Activated CD8-positive, alpha-beta T cell treated with anti-CD3 and anti-CD28 coated beads for 36 hours (primary cell): ENCODE data around the gene TRA2B. TPM values are rescaled to one million over a fixed set of nuclear protein-coding genes. Genes with fewer than 3 reads are reported as not detected.
A peak's percentile ranks its signal among the peaks of the same experiment; 100 is the strongest.

Experiments used
- ATAC-seq: fragments of 200-7000 bp; cut with Tn5 transposase; one replicate; pipeline ENCODE4 v1.10.0; 2021; ENCODE audit warnings: mild to moderate bottlenecking, moderate library complexity
- CTCF ChIA-PET: fragments of 350-600 bp; sonication (Branson Sonifier 250); formaldehyde crosslinking; loops from one replicate; lab custom pipeline; 2021; ENCODE audit warnings: antibody characterized with exemption; lab: Charles Lee
- POLR2A ChIA-PET: fragments of 350-600 bp; sonication (Branson Sonifier 250); formaldehyde crosslinking; loops from one replicate; lab custom pipeline; 2021; ENCODE audit warnings: antibody characterized with exemption; lab: Charles Lee
- DNase-seq: peaks from one replicate; pipeline ENCODE4 v3.0.0-alpha.2; 2020
- H3K27ac Mint-ChIP-seq: one replicate; pipeline ENCODE4 v1.8.0; 2021; ENCODE audit warnings: mild to moderate bottlenecking, mixed read lengths
- H3K27me3 Mint-ChIP-seq: one replicate; pipeline ENCODE4 v1.8.0; 2021; ENCODE audit warnings: mixed read lengths
- H3K36me3 Mint-ChIP-seq: one replicate; pipeline ENCODE4 v1.8.0; 2021; ENCODE audit warnings: low read depth, mixed read lengths
- H3K4me1 Mint-ChIP-seq: one replicate; pipeline ENCODE4 v1.8.0; 2021; ENCODE audit warnings: low read depth, mixed read lengths
- H3K4me3 Mint-ChIP-seq: one replicate; pipeline ENCODE4 v1.8.0; 2021; ENCODE audit warnings: mild to moderate bottlenecking, moderate library complexity, mixed read lengths
- H3K9me3 Mint-ChIP-seq: one replicate; pipeline ENCODE4 v1.8.0; 2021; ENCODE audit warnings: mixed read lengths
- CTCF ChIP-seq: fragments of 200-600 bp; IDR thresholded peaks from one replicate; pipeline ENCODE4 v1.8.0; 2022; ENCODE audit warnings: antibody characterized with exemption, mild to moderate bottlenecking
- intact Hi-C: fragments of 100-400 bp; cut with micrococcal nuclease; formaldehyde crosslinking; loops from one replicate; pipeline ENCODE4 v1.10.0; 2022
- total RNA-seq, 2 experiments: library from RNA; stranded (reverse); gene quantifications; one replicate each; pipeline ENCODE4 v1.2.3, GENCODE V29; 2021

Gene TRA2B
- total RNA-seq, result 100 to 1,000 TPM; 210 to 219 TPM

GRCh38 chr3:185937689-185938374 is at the start of gene TRA2B:
TRA2B (minus strand) TSS chr3:185938014; CDS start chr3:185937860, 154 bp downstream.
- ChIA-PET CTCF (interaction anchor here (1.1 to 1.5 kb wide), 3 partner anchors 10 to 635 kb away, joined by 3 to 5 read pairs (median 3); no protein-coding TSS in a partner anchor), POLR2A (interaction anchor here (0.9 to 3.9 kb wide), 23 partner anchors 9 to 1093 kb away, joined by 3 to 144 read pairs (median 5); partner anchors contain the start of genes DNAJB11 and EIF4A2)
- DNase-seq, result peak; percentile 99
- Mint-ChIP-seq H3K36me3 (peaks cover 53% of the 10 kb centered on the region), H3K27ac (peak within 1 kb of the TSS; percentile 100), H3K4me1 (peaks cover 19% of the 10 kb centered on the region), H3K4me3 (peak within 1 kb of the TSS; percentile 100), H3K27me3 (peaks cover 3% of the 10 kb centered on the region), H3K9me3 (peaks cover 3% of the 10 kb centered on the region)
- intact Hi-C loops, result loop anchor here (5.0 kb wide), 1 partner anchor 849 kb away; no protein-coding TSS in a partner anchor
- ATAC-seq, result peak; percentile 94
- TF ChIP-seq CTCF, result peak; percentile 27

- ChIA-PET POLR2A (no interaction called here), CTCF (interaction anchor here (0.8 to 4.3 kb wide), 3 partner anchors 8 to 554 kb away, joined by 3 to 23 read pairs (median 9); no protein-coding TSS in a partner anchor)
- Mint-ChIP-seq H3K27ac (no peak overlapping the region), H3K27me3 (peaks cover 6% of the 10 kb centered on the region), H3K4me3 (no peak overlapping the region), H3K4me1 (peaks cover 3% of the 10 kb centered on the region), H3K36me3 (no peaks in the 10 kb centered on the region), H3K9me3 (no peaks in the 10 kb centered on the region)
- ATAC-seq (no peak), DNase-seq (no peak)
- TF ChIP-seq CTCF, result no peak
- intact Hi-C loops, result loop anchor here (10.0 kb wide), 1 partner anchor 109 kb away; no protein-coding TSS in a partner anchor
Observed at GRCh38 chr3:185986198-185986777, 48.5 kb upstream of the TRA2B start.

DNA sequence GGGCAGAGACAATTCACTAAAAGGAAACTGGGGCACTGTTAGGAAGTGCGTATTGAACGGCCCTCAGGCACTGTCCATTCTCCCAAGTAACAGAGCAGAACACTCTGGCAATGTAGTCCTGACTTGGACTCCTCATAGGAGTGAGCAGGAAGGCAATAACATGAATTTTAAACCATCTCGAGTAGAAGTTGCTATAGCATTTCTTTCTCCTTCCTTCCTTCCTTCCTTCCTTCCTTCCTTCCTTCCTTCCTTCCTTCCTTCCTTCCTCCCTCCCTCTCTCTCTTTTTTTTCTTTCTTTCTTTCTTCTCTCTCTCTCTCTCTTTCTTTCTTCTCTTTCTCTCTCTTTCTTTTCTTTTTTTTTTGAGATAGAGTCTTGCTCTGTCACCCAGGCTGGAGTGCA is 46.4 kb upstream of the TRA2B start:
- ATAC-seq, result no peak
- H3K4me1 Mint-ChIP-seq, result peaks cover 3% of the 10 kb centered on the region
- H3K27me3 Mint-ChIP-seq, result peaks cover 6% of the 10 kb centered on the region
- H3K9me3 Mint-ChIP-seq, result no peaks in the 10 kb centered on the region
- no peak overlapping the region for H3K4me3 Mint-ChIP-seq
- CTCF ChIA-PET, result interaction anchor here (2.0 kb wide), 1 partner anchor 11 kb away, joined by 23 read pairs; no protein-coding TSS in a partner anchor
- POLR2A ChIA-PET, result no interaction called here
- no peak overlapping the region for H3K27ac Mint-ChIP-seq
- no peak for TF ChIP-seq CTCF
- no peaks in the 10 kb centered on the region for H3K36me3 Mint-ChIP-seq
- intact Hi-C loops, result loop anchor here (5.0 to 10.0 kb wide), 3 partner anchors 111 to 558 kb away; partner anchors contain the start of gene CRYGS
- DNase-seq, result no peak

- intact Hi-C loops, result loop anchor here (5.0 to 10.0 kb wide), 3 partner anchors 111 to 559 kb away; partner anchors contain the start of gene CRYGS
- Mint-ChIP-seq H3K27ac (no peak overlapping the region), H3K4me1 (peaks cover 6% of the 10 kb centered on the region), H3K36me3 (no peaks in the 10 kb centered on the region), H3K4me3 (no peak overlapping the region), H3K9me3 (no peaks in the 10 kb centered on the region), H3K27me3 (peaks cover 6% of the 10 kb centered on the region)
- ATAC-seq (peak; percentile 77), DNase-seq (peak; percentile 66)
- peak; percentile 98 for TF ChIP-seq CTCF
- POLR2A ChIA-PET, result interaction anchor here (1.5 kb wide), 1 partner anchor 72 kb away, joined by 3 read pairs; no protein-coding TSS in a partner anchor
- CTCF ChIA-PET, result interaction anchor here (0.6 to 3.2 kb wide), 35 partner anchors 9 to 633 kb away, joined by 3 to 32 read pairs (median 4); partner anchors contain the start of genes CRYGS and DNAJB11
Observed at GRCh38 chr3:185983495-185984141, 45.8 kb upstream of the TRA2B start.
